ENCODE measurements around the gene ACTG1.

ACTG1 gene

DNA sequence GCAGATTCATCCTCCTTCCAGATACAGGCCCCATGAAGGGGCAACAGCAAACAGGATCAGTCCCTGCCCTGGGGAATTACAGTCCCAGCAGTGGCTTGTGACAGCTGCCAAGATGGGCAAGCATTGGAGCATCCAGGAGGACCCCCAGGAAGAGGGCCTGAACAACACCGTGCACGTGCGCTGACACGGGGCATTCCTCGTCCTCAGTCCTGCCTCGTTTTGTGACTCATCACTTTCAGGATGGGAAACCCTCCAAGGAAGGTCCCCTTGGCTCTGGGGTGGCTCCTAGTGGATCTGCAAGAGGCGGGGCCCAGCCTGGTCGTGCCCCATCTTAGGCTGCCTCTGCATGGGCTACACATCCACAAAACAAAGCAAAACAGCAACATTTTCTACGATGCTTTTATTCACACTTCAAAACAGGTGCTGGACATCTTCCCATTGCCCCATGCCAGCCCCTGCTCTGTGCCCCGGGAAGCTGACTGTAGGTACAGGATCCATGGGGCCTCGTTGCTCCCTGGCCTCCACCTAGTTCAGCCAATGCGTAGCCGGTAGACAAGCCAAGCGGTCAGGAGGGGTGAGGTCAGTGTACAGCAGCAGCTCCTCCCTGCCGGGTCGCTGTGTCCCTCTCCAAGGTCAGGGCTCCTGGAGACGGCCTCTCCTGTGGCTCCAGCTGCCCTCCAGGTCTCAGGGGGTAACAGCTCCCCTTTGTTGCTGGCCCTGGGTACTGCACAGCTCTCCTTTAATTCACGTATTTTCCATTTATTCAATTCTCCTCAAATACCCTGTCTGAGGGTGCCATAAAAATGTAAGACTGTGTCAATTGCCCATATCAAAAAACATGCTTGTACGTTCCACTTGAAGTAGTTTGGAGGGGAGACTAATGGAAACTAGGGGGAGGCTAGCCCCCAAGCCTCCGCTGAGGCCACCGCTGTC is 32.2 kb downstream of the ACTG1 start:
- no peak overlapping the region for H3K4me3 ChIP-seq (replicated peaks in 1 of 2; ENCODE audit: low read depth in 2 of 2, low read length in 2 of 2)
- TF ChIP-seq, protein P1, sequence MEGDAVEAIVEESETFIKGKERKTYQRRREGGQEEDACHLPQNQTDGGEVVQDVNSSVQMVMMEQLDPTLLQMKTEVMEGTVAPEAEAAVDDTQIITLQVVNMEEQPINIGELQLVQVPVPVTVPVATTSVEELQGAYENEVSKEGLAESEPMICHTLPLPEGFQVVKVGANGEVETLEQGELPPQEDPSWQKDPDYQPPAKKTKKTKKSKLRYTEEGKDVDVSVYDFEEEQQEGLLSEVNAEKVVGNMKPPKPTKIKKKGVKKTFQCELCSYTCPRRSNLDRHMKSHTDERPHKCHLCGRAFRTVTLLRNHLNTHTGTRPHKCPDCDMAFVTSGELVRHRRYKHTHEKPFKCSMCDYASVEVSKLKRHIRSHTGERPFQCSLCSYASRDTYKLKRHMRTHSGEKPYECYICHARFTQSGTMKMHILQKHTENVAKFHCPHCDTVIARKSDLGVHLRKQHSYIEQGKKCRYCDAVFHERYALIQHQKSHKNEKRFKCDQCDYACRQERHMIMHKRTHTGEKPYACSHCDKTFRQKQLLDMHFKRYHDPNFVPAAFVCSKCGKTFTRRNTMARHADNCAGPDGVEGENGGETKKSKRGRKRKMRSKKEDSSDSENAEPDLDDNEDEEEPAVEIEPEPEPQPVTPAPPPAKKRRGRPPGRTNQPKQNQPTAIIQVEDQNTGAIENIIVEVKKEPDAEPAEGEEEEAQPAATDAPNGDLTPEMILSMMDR (IDR thresholded peaks at IDR 0.05; ENCODE audit: low read depth, low read length), result peak; percentile 15
- peak; percentile 73 to 85 for DNase-seq (ENCODE audit: low read depth in 2 of 2)

DNA sequence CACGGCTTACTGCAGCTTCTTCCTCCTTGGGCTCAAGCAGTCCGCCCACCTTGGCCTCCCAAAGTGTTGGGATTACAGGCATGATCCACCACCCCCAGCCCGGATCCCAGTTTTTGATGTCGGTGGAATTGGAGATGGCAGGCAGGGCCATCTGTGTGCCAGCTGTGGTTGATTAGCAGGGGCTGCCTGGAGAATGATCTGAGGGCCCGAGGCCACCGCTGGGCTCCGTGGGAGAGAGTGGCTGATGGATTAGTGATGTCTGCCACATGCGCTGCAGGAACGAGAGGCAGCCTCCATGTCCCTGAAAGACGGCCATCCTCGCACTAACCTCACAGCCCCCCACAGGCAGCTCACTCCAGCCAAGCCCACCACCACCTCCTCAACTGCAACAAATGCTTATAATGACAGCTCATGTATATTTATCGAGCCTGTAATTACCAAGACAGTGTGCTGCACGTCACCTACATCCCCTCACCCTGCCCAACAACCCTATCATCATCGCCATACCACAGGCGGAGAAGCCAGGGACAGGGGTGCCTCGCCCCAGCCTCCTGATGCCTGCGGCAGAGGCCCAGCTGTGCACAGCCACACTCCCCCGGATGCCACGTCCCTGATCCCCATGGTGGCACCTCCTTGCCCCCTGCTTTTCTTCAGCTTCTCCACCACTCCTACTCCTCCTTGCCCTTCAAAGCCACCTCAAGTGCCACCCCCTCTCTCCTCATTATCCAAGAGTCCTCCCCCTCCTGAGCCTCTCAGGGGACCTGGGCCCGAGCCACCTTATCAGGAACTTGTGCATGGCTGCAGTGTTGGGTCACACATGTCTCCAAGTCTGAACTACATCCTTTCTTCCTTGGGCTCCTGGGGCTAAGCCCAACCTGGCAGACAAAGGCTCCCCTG is 33.2 kb downstream of the ACTG1 start:
- peak in 1 of 2 donors; percentile 22 for DNase-seq (ENCODE audit: low read depth in 2 of 2)
- TF ChIP-seq, protein P1 (IDR thresholded peaks at IDR 0.05; ENCODE audit: low read depth, low read length), result no peak
- no peak overlapping the region for H3K4me3 ChIP-seq (replicated peaks in 1 of 2; ENCODE audit: low read depth in 2 of 2, low read length in 2 of 2)

DNA sequence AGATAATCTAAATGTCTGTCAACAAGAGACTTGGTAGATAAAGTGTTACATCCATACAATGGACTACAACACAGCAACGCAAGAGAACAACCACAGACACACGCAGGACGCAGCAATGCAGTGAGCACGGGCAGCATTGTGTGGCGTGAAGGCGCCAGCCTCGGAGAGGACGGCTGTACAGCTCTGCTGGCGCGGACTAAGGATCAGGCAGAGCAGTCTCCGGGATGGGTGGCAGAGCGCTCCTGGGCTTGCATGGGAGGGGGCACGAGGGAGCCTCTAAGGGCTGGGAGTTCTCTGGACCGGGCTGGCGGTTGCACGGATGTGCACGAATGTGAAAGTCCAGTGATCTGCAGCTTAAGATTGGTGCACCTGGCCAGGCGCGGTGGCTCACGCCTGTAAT is 34.5 kb downstream of the ACTG1 start:
- TF ChIP-seq, protein P1 (IDR thresholded peaks at IDR 0.05; ENCODE audit: low read depth, low read length), result no peak
- DNase-seq (ENCODE audit: low read depth in 2 of 2), result no peak
- H3K4me3 ChIP-seq (replicated peaks in 1 of 2; ENCODE audit: low read depth in 2 of 2, low read length in 2 of 2), result no peak overlapping the region

DNA sequence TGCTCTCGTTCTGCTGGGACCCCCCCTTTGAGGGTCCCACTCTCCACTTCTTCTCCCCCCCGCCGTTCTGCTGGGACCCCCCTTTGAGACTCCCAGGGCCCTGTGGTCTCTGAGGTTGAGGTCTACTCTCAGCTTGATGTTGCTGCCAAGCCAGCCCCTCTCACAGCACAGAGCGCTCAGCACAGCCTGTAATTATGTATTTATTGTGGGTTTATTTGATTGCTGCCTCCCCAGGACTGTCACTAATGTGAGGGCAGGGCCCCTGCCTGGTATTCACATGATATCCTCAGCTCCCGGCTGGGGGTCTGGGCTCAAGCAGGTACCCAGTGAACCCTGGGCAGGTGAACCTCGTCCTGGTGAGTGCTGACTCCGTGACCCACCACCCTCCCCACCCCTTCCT is 35.4 kb downstream of the ACTG1 start:
- TF ChIP-seq, protein P1 (IDR thresholded peaks at IDR 0.05; ENCODE audit: low read depth, low read length), result no peak
- H3K4me3 ChIP-seq (replicated peaks in 1 of 2; ENCODE audit: low read depth in 2 of 2, low read length in 2 of 2), result no peak overlapping the region
- DNase-seq (ENCODE audit: low read depth in 2 of 2), result no peak

GRCh38 chr17:81476635-81477034 is 36.0 kb downstream of the ACTG1 start:
- no peak for DNase-seq (ENCODE audit: low read depth in 2 of 2)
- TF ChIP-seq, protein P1 (IDR thresholded peaks at IDR 0.05; ENCODE audit: low read depth, low read length), result no peak
- no peak overlapping the region for H3K4me3 ChIP-seq (replicated peaks in 1 of 2; ENCODE audit: low read depth in 2 of 2, low read length in 2 of 2)

GRCh38 chr17:81476097-81476496 is 36.5 kb downstream of the ACTG1 start:
- no peak for DNase-seq (ENCODE audit: low read depth in 2 of 2)
- TF ChIP-seq, protein P1 (IDR thresholded peaks at IDR 0.05; ENCODE audit: low read depth, low read length), result no peak
- H3K4me3 ChIP-seq (replicated peaks in 1 of 2; ENCODE audit: low read depth in 2 of 2, low read length in 2 of 2), result no peak overlapping the region

All from cardiac fibroblast (primary cell).